RWPE1 (cell line): ENCODE data around the gene CDK14.

ENCODE experiments used
- CTCF ChIA-PET: fragments of 350-600 bp; sonication (Branson Sonifier 250); formaldehyde crosslinking; extraction: SDS; loops from one replicate; lab custom pipeline; 2021; lab: Yijun Ruan, JAX
- POLR2A ChIA-PET: fragments of 400-600 bp; formaldehyde crosslinking; extraction: SDS; loops from one replicate; lab custom pipeline; 2020; ENCODE audit warnings: antibody characterized with exemption; ENCODE audit not compliant: low non-redundant PET; lab: Yijun Ruan, JAX
- DNase-seq: peaks from one replicate; pipeline ENCODE4 v3.0.0; 2012; ENCODE audit warnings: low spot score
- H3K27ac ChIP-seq: fragments of 450-650 bp; 2 replicates; pipeline ENCODE4 v1.5.1; 2017
- CTCF ChIP-seq: fragments of 450-650 bp; conservative IDR thresholded peaks from 2 replicates; pipeline ENCODE4 v1.5.1; 2017; ENCODE audit warnings: low read depth, mild to moderate bottlenecking

Gene CDK14

GRCh38 chr7:91128683-91129348 lies 532.7 kb downstream of the CDK14 start:
- H3K27ac ChIP-seq, result no peak overlapping the region
- CTCF ChIA-PET, result interaction anchor here (0.6 kb wide), 1 partner anchor 622 kb away, joined by 3 read pairs; no protein-coding TSS in a partner anchor
- TF ChIP-seq CTCF, result no peak
- POLR2A ChIA-PET, result no interaction called here
- no peak for DNase-seq

GRCh38 chr7:91135300-91135699 lies 539.2 kb downstream of the CDK14 start:
- DNase-seq, result no peak
- POLR2A ChIA-PET, result no interaction called here
- no peak overlapping the region for H3K27ac ChIP-seq
- no peak for TF ChIP-seq CTCF
- CTCF ChIA-PET, result no interaction called here

- ChIA-PET POLR2A (no interaction called here), CTCF (interaction anchor here (0.7 kb wide), 1 partner anchor 737 kb away, joined by 4 read pairs; no protein-coding TSS in a partner anchor)
- no peak for TF ChIP-seq CTCF
- no peak overlapping the region for H3K27ac ChIP-seq
- no peak for DNase-seq
Measured at GRCh38 chr7:91135703-91136430, 539.7 kb downstream of the CDK14 start.

GRCh38 chr7:91137153-91137787 lies 541.1 kb downstream of the CDK14 start:
- CTCF ChIA-PET, result interaction anchor here (0.5 kb wide), 1 partner anchor 623 kb away, joined by 4 read pairs; no protein-coding TSS in a partner anchor
- POLR2A ChIA-PET, result no interaction called here
- DNase-seq, result no peak
- H3K27ac ChIP-seq, result no peak overlapping the region
- no peak for TF ChIP-seq CTCF

GRCh38 chr7:91137788-91138368 lies 541.8 kb downstream of the CDK14 start:
- ChIA-PET CTCF (interaction anchor here (0.5 to 0.6 kb wide), 2 partner anchors 15 to 622 kb away, joined by 4 read pairs; no protein-coding TSS in a partner anchor), POLR2A (no interaction called here)
- H3K27ac ChIP-seq, result no peak overlapping the region
- TF ChIP-seq CTCF, result no peak
- DNase-seq, result no peak

- no peak for TF ChIP-seq CTCF
Measured at GRCh38 chr7:91140286-91140685, 544.2 kb downstream of the CDK14 start.

More at GRCh38 chr7:91140286-91140685, 544.2 kb downstream of the CDK14 start:
- no peak for DNase-seq
- ChIA-PET POLR2A (no interaction called here), CTCF (no interaction called here)
- no peak overlapping the region for H3K27ac ChIP-seq
